OCI-LY7 (cell line): ENCODE measurements around the gene NCKAP5.

ENCODE experiments used
- CTCF ChIP-seq: fragments of 200-600 bp; sonication (generic); conservative IDR thresholded peaks from 2 replicates; pipeline ENCODE4 v1.5.1; 2014; ENCODE audit warnings: mild to moderate bottlenecking, antibody characterized with exemption, low read length, moderate library complexity, mixed read lengths
- EZH2phosphoT487 ChIP-seq: fragments of 200-600 bp; sonication (generic); IDR thresholded peaks from 2 replicates; pipeline ENCODE4 v1.6.1; 2018; ENCODE audit warnings: low read depth, borderline replicate concordance, mild to moderate bottlenecking, mixed run types, antibody characterized with exemption, low read length, moderate library complexity, mixed read lengths

- TF ChIP-seq CTCF (no peak), EZH2phosphoT487 (no peak)
Measured at GRCh38 chr2:132738223-132738622, 830.0 kb downstream of the NCKAP5 start.
